H1 (cell line): ENCODE measurements around the gene SNRNP70. TPM values are rescaled to one million over a fixed set of nuclear protein-coding genes. Genes with fewer than 3 reads are reported as not detected.

Source experiments
- CTCF ChIA-PET: fragments of 300-600 bp; sonication (Branson Sonifier 250); formaldehyde crosslinking; loops from one replicate; lab custom pipeline; 2021; ENCODE audit not compliant: partially characterized antibody; lab: Charles Lee
- POLR2A ChIA-PET: fragments of 300-600 bp; sonication (Branson Sonifier 250); formaldehyde crosslinking; loops from one replicate; lab custom pipeline; 2021; ENCODE audit warnings: inconsistent platforms; ENCODE audit not compliant: partially characterized antibody; lab: Charles Lee
- DNase-seq, 2 experiments: peaks; one replicate each; pipeline versions ENCODE4 v3.0.0 to v3.0.0-alpha.2; 2010 to 2022; ENCODE audit warnings: low spot score in 2 of 2, low read depth in 1 of 2, mixed read lengths in 1 of 2
- FAIRE-seq: peaks from 2 replicates; lab custom pipeline; 2011; peaks lifted over from hg19 to GRCh38; lab: Jason Lieb, UNC
- H2AFZ ChIP-seq: 2 replicates; pipeline ENCODE4 v1.8.1; 2012; ENCODE audit warnings: low read length, inconsistent platforms
- H2AK5ac ChIP-seq: 2 replicates; pipeline ENCODE4 v1.6.1; 2013; ENCODE audit warnings: low read depth, low read length
- H2BK120ac ChIP-seq: replicated peaks from 2 replicates; pipeline ENCODE3; 2013; ENCODE audit warnings: low read depth, low read length, inconsistent platforms
- H2BK12ac ChIP-seq: 2 replicates; pipeline ENCODE4 v1.6.1; 2013; ENCODE audit warnings: low read depth, low read length
- H2BK15ac ChIP-seq: 2 replicates; pipeline ENCODE4 v1.6.1; 2013; ENCODE audit warnings: low read length
- H2BK20ac ChIP-seq: 2 replicates; pipeline ENCODE4 v1.6.1; 2013; ENCODE audit warnings: low read length
- H2BK5ac ChIP-seq: 2 replicates; pipeline ENCODE4 v1.6.1; 2013; ENCODE audit warnings: low read depth, low read length
- H3K14ac ChIP-seq: 2 replicates; pipeline ENCODE4 v1.6.1; 2013; ENCODE audit warnings: inconsistent platforms; ENCODE audit not compliant: insufficient read length
- H3K18ac ChIP-seq: 2 replicates; pipeline ENCODE4 v1.6.1; 2013; ENCODE audit warnings: low read length; ENCODE audit errors: extremely low read depth
- H3K23ac ChIP-seq: 2 replicates; pipeline ENCODE4 v1.6.1; 2013; ENCODE audit warnings: inconsistent platforms; ENCODE audit not compliant: insufficient read length
- H3K23me2 ChIP-seq: 2 replicates; pipeline ENCODE4 v1.6.1; 2013; ENCODE audit warnings: low read depth, low read length
- H3K27ac ChIP-seq: 2 replicates; pipeline ENCODE4 v1.6.1; 2011; ENCODE audit warnings: low read depth, low read length, inconsistent platforms
- H3K27me3 ChIP-seq, 4 experiments: replicated peaks in 1 of 4; 1 replicate in 1 of 4; 2 replicates in 3 of 4; pipeline versions ENCODE4 v1.6.1 to v1.8.1; 2011 to 2013; ENCODE audit warnings: low read length in 3 of 4, mild to moderate bottlenecking in 3 of 4, inconsistent platforms in 2 of 4, mixed read lengths in 2 of 4, moderate library complexity in 1 of 4; ENCODE audit not compliant: control insufficient read depth in 3 of 4, insufficient read depth in 3 of 4; ENCODE audit errors: extremely low read depth in 1 of 4
- H3K36me3 ChIP-seq, 4 experiments: 2 replicates each; pipeline versions ENCODE4 v1.6.1 to v1.8.1; 2011 to 2013; ENCODE audit warnings: mild to moderate bottlenecking in 4 of 4, low read length in 3 of 4, moderate library complexity in 2 of 4, control low read depth in 1 of 4, inconsistent platforms in 1 of 4; ENCODE audit not compliant: insufficient read depth in 4 of 4, control insufficient read depth in 2 of 4
- H3K4ac ChIP-seq: replicated peaks from 2 replicates; pipeline ENCODE3; 2013; ENCODE audit warnings: low read length, low read depth, mixed read lengths, inconsistent platforms; ENCODE audit not compliant: insufficient read length
- H3K4me1 ChIP-seq, 4 experiments: replicated peaks in 1 of 4; 1 replicate in 1 of 4; 2 replicates in 3 of 4; pipeline versions ENCODE4 v1.6.1 to v1.8.1; 2011 to 2013; ENCODE audit warnings: low read length in 3 of 4, inconsistent platforms in 2 of 4, mixed read lengths in 1 of 4; ENCODE audit not compliant: insufficient read depth in 4 of 4, control insufficient read depth in 3 of 4
- H3K4me2 ChIP-seq, 2 experiments: 2 replicates each; pipeline versions ENCODE4 v1.6.1 to v1.8.1; 2011 to 2013; ENCODE audit warnings: low read depth in 2 of 2, low read length in 2 of 2, control low read depth in 1 of 2, inconsistent platforms in 1 of 2, mild to moderate bottlenecking in 1 of 2; ENCODE audit not compliant: insufficient read depth in 1 of 2
- H3K4me3 ChIP-seq, 4 experiments: fragments of 200-600, 300-600 bp in 1 of 4; sonication (generic), shearing (Covaris generic), sonication (Bioruptor Twin) in 1 of 4; 2 replicates each; pipeline versions ENCODE4 v1.5.1 to v1.8.1; 2011 to 2016; ENCODE audit warnings: low read length in 4 of 4, low read depth in 3 of 4, control low read depth in 2 of 4, inconsistent platforms in 2 of 4, mild to moderate bottlenecking in 2 of 4, mixed read lengths in 1 of 4, moderate library complexity in 1 of 4; ENCODE audit not compliant: insufficient read depth in 2 of 4; ENCODE audit errors: extremely low read depth in 1 of 4
- H3K56ac ChIP-seq: replicated peaks from 2 replicates; pipeline ENCODE3; 2013; ENCODE audit warnings: low read depth, mild to moderate bottlenecking, mixed read lengths, low read length, inconsistent platforms; ENCODE audit not compliant: insufficient read length
- H3K79me1 ChIP-seq: 2 replicates; pipeline ENCODE4 v1.6.1; 2013; ENCODE audit warnings: low read depth, low read length, control low read depth
- H3K79me2 ChIP-seq, 2 experiments: 2 replicates each; pipeline versions ENCODE4 v1.6.1 to v1.8.1; 2012 to 2013; ENCODE audit warnings: low read length in 2 of 2, mild to moderate bottlenecking in 2 of 2, inconsistent platforms in 1 of 2; ENCODE audit not compliant: insufficient read depth in 2 of 2, control insufficient read depth in 1 of 2
- H3K9ac ChIP-seq, 4 experiments: replicated peaks in 1 of 4; 1 replicate in 1 of 4; 2 replicates in 3 of 4; pipeline versions ENCODE4 v1.6.1 to v1.8.1; 2011 to 2013; ENCODE audit warnings: low read depth in 3 of 4, low read length in 3 of 4, control low read depth in 2 of 4, mild to moderate bottlenecking in 2 of 4, moderate library complexity in 2 of 4, inconsistent platforms in 1 of 4; ENCODE audit errors: extremely low read depth in 1 of 4
- H3K9me3 ChIP-seq, 2 experiments: 2 replicates each; pipeline versions ENCODE4 v1.6.1 to v1.8.1; 2012 to 2013; ENCODE audit warnings: mild to moderate bottlenecking in 2 of 2, moderate library complexity in 2 of 2, control low read depth in 1 of 2, inconsistent platforms in 1 of 2, low read depth in 1 of 2, low read length in 1 of 2, mixed read lengths in 1 of 2; ENCODE audit not compliant: insufficient read depth in 2 of 2
- H4K20me1 ChIP-seq, 2 experiments: replicated peaks in 1 of 2; 2 replicates each; pipeline versions ENCODE3 to v1.8.1; 2011 to 2013; ENCODE audit warnings: inconsistent platforms in 2 of 2, low read length in 2 of 2, mild to moderate bottlenecking in 1 of 2; ENCODE audit not compliant: insufficient read depth in 2 of 2, control insufficient read depth in 1 of 2
- H4K5ac ChIP-seq: 2 replicates; pipeline ENCODE4 v1.6.1; 2013; ENCODE audit warnings: low read length, low read depth, mixed read lengths, inconsistent platforms; ENCODE audit not compliant: insufficient read length
- H4K8ac ChIP-seq: 2 replicates; pipeline ENCODE4 v1.8.0; 2013; ENCODE audit warnings: mild to moderate bottlenecking, moderate library complexity, low read length, inconsistent platforms; ENCODE audit not compliant: insufficient read depth; ENCODE audit errors: extremely low read depth
- H4K91ac ChIP-seq: replicated peaks from 2 replicates; pipeline ENCODE3; 2013; ENCODE audit warnings: low read length, mixed read lengths, inconsistent platforms; ENCODE audit not compliant: insufficient read length
- CBX8 ChIP-seq: fragments of 300-800, 300-1000 bp; sonication (generic); IDR thresholded peaks from 2 replicates; pipeline ENCODE4 v1.7.1; 2016; ENCODE audit warnings: low read depth, low read length, borderline replicate concordance
- CREB1 ChIP-seq: IDR thresholded peaks from 2 replicates; pipeline ENCODE4 v1.6.1; 2012; ENCODE audit warnings: inconsistent platforms
- CTCF ChIP-seq, 3 experiments: IDR thresholded peaks; 1 replicate in 2 of 3; 2 replicates in 1 of 3; pipeline versions ENCODE4 v1.5.1 to v1.6.1; 2011; ENCODE audit warnings: low read length in 3 of 3, mild to moderate bottlenecking in 3 of 3, inconsistent platforms in 2 of 3, low read depth in 1 of 3, moderate library complexity in 1 of 3; ENCODE audit not compliant: insufficient read depth in 1 of 3; ENCODE audit errors: control extremely low read depth in 1 of 3
- EP300 ChIP-seq, 2 experiments: IDR thresholded peaks; 1 replicate in 1 of 2; 2 replicates in 1 of 2; pipeline ENCODE4 v1.6.1; 2011 to 2012; ENCODE audit warnings: low read depth in 2 of 2, low read length in 2 of 2, mild to moderate bottlenecking in 2 of 2, borderline replicate concordance in 1 of 2, inconsistent platforms in 1 of 2, moderate library complexity in 1 of 2
- FOSL1 ChIP-seq: IDR thresholded peaks from 2 replicates; pipeline ENCODE4 v1.6.1; 2011; ENCODE audit warnings: mild to moderate bottlenecking, low read depth, low read length, moderate library complexity; ENCODE audit not compliant: insufficient read depth
- JUND ChIP-seq: IDR thresholded peaks from 2 replicates; pipeline ENCODE4 v1.6.1; 2011; ENCODE audit warnings: mild to moderate bottlenecking, improper control_type of control experiment, low read length
- NANOG ChIP-seq: IDR thresholded peaks from 2 replicates; pipeline ENCODE4 v1.6.1; 2011; ENCODE audit warnings: low read length, low read depth, mild to moderate bottlenecking, inconsistent platforms; ENCODE audit not compliant: insufficient read depth, poor library complexity, severe bottlenecking
- RBBP5 ChIP-seq: IDR thresholded peaks from 2 replicates; pipeline ENCODE4 v1.7.1; 2012; ENCODE audit warnings: low read depth, mild to moderate bottlenecking, inconsistent platforms, low read length, moderate library complexity, borderline replicate concordance
- RXRA ChIP-seq: IDR thresholded peaks from 2 replicates; pipeline ENCODE4 v1.6.1; 2011; ENCODE audit warnings: low read depth, mild to moderate bottlenecking, low read length, moderate library complexity; ENCODE audit not compliant: insufficient read depth
- SIRT6 ChIP-seq: IDR thresholded peaks from one replicate; pipeline ENCODE4 v1.7.1; 2012; ENCODE audit warnings: low read length, inconsistent platforms
- TAF7 ChIP-seq: optimal IDR thresholded peaks from 2 replicates; pipeline ENCODE3; 2011; ENCODE audit warnings: low read depth, mild to moderate bottlenecking, inconsistent platforms, low read length, moderate library complexity, borderline replicate concordance
- WGBS, 2 experiments: shearing (Covaris generic) in 1 of 2; methylation state at CpG; one replicate each; pipeline versions ENCODE4 v1.1.6 to v1.1.7; 2013 to 2015; ENCODE audit warnings: low lambda C conversion rate in 2 of 2, mixed read lengths in 2 of 2, inconsistent platforms in 1 of 2, low coverage in 1 of 2, missing lambda C conversion rate in 1 of 2; ENCODE audit not compliant: insufficient replicate concordance in 2 of 2, insufficient coverage in 1 of 2, insufficient read length in 1 of 2; ENCODE audit errors: extremely low coverage in 1 of 2, missing lambda C conversion rate in 1 of 2; 5-methylcytosine and 5-hydroxymethylcytosine counted together
- polyA plus RNA-seq, 7 experiments: library from polyadenylated mRNA; depleted of rRNA in 3 of 7; stranded (reverse) in 5 of 7; unstranded in 2 of 7; fragments of >200 nt in 5 of 7; fragments of 200-250 nt in 2 of 7; gene quantifications; 1 replicate in 5 of 7; 2 replicates in 1 of 7; 4 replicates in 1 of 7; pipeline versions ENCODE4 v1.2.1 to v1.2.3, GENCODE V29; 2011 to 2013; ENCODE audit warnings: missing spikeins in 2 of 7, mixed read lengths in 2 of 7
- total RNA-seq: library from RNA; stranded (reverse); fragmentation: NEBNext Ultra II Directional; extraction: Animal tissue kit (Norgen Biotek cat#: 25700); gene quantifications from 2 replicates; pipeline ENCODE4 v1.2.1, GENCODE V29; 2021

SNRNP70 gene
- total and polyA plus RNA-seq, 2 of the 8 experiments (the other 6 are each of a cell fraction or from before 2014, with no cell fraction given), result 231 to 235 TPM

- Histone ChIP-seq H3K36me3 (no peaks in the 10 kb centered on the region), H4K8ac (no peak overlapping the region), H3K27me3 (peaks cover 10 to 48% (median 44%) of the 10 kb centered on the region in 4 experiments), H3K23me2 (peaks cover 6% of the 10 kb centered on the region; the same call in 1 of the 2 replicates), H3K18ac (no peak overlapping the region), H2BK5ac (no peak overlapping the region), H4K5ac (no peak overlapping the region), H3K4ac (no peak overlapping the region), H3K9ac (no peak overlapping the region), H2BK15ac (no peak overlapping the region), H2BK120ac (no peak overlapping the region), H3K27ac (no peak overlapping the region), H3K79me2 (no peaks in the 10 kb centered on the region), H3K9me3 (no peaks in the 10 kb centered on the region), H2AK5ac (no peak overlapping the region), H3K4me1 (peaks cover 0 to 14% (median 12%) of the 10 kb centered on the region in 4 experiments; a peak in 6 of 7 replicates), H2BK12ac (no peak overlapping the region), H2AFZ (no peak overlapping the region), H2BK20ac (no peak overlapping the region), H3K14ac (no peak overlapping the region), H3K56ac (no peak overlapping the region), H3K4me2 (no peak overlapping the region), H4K20me1 (peaks cover 0 to 2% of the 10 kb centered on the region in 2 experiments), H3K23ac (no peak overlapping the region), H3K4me3 (no peak overlapping the region), H3K79me1 (no peaks in the 10 kb centered on the region), H4K91ac (no peak overlapping the region)
- WGBS, 2 experiments, result 88% methylated on average over 9 of the region's 9 CpGs; no CpG with 5 or more reads in 1 of the 2 experiments
- ChIA-PET POLR2A (interaction anchor here (0.7 to 2.1 kb wide), 3 partner anchors 15 to 30 kb away, joined by 3 to 6 read pairs (median 3); no protein-coding TSS in a partner anchor), CTCF (interaction anchor here (0.6 to 3.5 kb wide), 6 partner anchors 15 to 257 kb away, joined by 3 to 25 read pairs (median 4); no protein-coding TSS in a partner anchor)
- DNase-seq (no peak), FAIRE-seq (no peak)
- TF ChIP-seq NANOG (no peak), FOSL1 (no peak), RXRA (no peak), TAF7 (no peak), CBX8 (no peak), JUND (no peak), CTCF (IDR thresholded peaks at IDR 0.05; ENCODE audit: control extremely low read depth in 1 of 3, insufficient read depth in 1 of 3, low read depth in 1 of 3, low read length in 3 of 3) (no peak), EP300 (IDR thresholded peaks at IDR 0.05; ENCODE audit: borderline replicate concordance in 1 of 2, low read depth in 2 of 2, low read length in 2 of 2) (no peak), SIRT6 (no peak), CREB1 (no peak), RBBP5 (no peak)
Measured at GRCh38 chr19:49059053-49059452, 26.2 kb upstream of the SNRNP70 start.
